ENCODE data around the gene ADM5. TPM values are rescaled to one million over a fixed set of nuclear protein-coding genes. Genes with fewer than 3 reads are reported as not detected.

Gene ADM5
- total RNA-seq, 2 experiments from 2014 or later, result 5.2 to 6.2 TPM

DNA sequence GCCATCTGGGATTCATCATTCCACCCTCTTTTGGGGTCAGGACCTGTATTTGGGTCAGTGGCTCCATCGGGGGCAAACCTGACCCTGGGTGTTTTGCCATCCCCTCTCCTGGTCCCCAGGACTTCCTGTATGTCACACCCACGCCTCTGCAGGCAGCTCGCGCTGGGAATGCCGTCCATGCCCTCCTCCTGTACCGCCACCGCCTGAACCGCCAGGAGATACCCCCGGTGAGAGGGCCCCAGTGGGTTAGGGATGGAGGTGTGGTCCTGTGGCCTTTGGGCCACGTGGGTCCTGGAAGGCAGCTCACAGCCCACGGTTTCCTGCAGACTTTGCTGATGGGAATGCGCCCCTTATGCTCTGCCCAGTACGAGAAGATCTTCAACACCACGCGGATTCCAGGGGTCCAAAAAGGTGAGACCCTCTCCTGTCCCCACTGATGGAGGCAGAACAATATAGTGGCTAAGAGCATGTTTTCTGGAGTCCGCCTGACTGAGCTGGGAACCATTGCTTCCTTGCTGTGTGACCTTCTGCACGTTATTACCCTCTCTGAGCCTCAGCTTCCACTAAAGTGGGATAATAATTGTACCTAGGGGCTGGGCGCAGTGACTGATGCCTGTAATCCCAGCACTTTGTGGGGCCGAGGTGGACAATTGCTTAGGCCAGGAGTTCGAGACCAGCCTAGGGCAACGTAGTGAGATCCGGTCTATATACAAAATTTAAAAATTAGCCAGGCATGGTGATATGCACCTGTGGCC is 15.7 kb downstream of the ADM5 start:
- Mint-ChIP-seq H3K9me3 (no peaks in the 10 kb centered on the region), H3K36me3 (ENCODE audit: low read depth) (no peaks in the 10 kb centered on the region), H3K4me3 (no peak overlapping the region), H3K27ac (no peak overlapping the region), H3K4me1 (ENCODE audit: low read depth) (no peaks in the 10 kb centered on the region), H3K27me3 (no peaks in the 10 kb centered on the region)
- ChIA-PET POLR2A (interaction anchor here (0.7 to 1.9 kb wide), 2 partner anchors 15 to 36 kb away, joined by 3 to 6 read pairs; partner anchors contain the start of gene ADM5), CTCF (no interaction called here)
- ATAC-seq (no peak), DNase-seq (no peak)
- TF ChIP-seq, protein P1, sequence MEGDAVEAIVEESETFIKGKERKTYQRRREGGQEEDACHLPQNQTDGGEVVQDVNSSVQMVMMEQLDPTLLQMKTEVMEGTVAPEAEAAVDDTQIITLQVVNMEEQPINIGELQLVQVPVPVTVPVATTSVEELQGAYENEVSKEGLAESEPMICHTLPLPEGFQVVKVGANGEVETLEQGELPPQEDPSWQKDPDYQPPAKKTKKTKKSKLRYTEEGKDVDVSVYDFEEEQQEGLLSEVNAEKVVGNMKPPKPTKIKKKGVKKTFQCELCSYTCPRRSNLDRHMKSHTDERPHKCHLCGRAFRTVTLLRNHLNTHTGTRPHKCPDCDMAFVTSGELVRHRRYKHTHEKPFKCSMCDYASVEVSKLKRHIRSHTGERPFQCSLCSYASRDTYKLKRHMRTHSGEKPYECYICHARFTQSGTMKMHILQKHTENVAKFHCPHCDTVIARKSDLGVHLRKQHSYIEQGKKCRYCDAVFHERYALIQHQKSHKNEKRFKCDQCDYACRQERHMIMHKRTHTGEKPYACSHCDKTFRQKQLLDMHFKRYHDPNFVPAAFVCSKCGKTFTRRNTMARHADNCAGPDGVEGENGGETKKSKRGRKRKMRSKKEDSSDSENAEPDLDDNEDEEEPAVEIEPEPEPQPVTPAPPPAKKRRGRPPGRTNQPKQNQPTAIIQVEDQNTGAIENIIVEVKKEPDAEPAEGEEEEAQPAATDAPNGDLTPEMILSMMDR (IDR thresholded peaks at IDR 0.05), result no peak
- intact Hi-C loops (cut with micrococcal nuclease), result no loop called here

DNA sequence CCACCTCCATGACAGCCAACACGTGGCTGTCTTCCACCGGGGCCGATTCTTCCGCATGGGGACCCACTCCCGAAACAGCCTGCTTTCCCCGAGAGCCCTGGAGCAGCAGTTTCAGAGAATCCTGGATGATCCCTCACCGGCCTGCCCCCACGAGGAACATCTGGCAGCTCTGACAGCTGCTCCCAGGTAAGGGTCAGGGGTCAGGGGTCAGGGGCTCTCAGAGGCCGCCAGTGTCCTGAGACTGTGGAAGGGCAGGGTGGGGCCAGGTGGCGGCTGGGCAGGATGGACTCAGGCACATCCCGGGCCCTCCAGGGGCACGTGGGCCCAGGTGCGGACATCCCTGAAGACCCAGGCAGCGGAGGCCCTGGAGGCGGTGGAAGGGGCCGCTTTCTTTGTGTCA is 16.5 kb downstream of the ADM5 start:
- Mint-ChIP-seq H3K36me3 (ENCODE audit: low read depth) (no peaks in the 10 kb centered on the region), H3K9me3 (no peaks in the 10 kb centered on the region), H3K27me3 (no peaks in the 10 kb centered on the region), H3K4me1 (ENCODE audit: low read depth) (no peaks in the 10 kb centered on the region), H3K27ac (no peak overlapping the region), H3K4me3 (no peak overlapping the region)
- no peak for DNase-seq
- no peak for ATAC-seq
- intact Hi-C loops (cut with micrococcal nuclease), result no loop called here
- CTCF ChIA-PET, result no interaction called here
- TF ChIP-seq, protein P1 (IDR thresholded peaks at IDR 0.05), result no peak
- POLR2A ChIA-PET, result no interaction called here

DNA sequence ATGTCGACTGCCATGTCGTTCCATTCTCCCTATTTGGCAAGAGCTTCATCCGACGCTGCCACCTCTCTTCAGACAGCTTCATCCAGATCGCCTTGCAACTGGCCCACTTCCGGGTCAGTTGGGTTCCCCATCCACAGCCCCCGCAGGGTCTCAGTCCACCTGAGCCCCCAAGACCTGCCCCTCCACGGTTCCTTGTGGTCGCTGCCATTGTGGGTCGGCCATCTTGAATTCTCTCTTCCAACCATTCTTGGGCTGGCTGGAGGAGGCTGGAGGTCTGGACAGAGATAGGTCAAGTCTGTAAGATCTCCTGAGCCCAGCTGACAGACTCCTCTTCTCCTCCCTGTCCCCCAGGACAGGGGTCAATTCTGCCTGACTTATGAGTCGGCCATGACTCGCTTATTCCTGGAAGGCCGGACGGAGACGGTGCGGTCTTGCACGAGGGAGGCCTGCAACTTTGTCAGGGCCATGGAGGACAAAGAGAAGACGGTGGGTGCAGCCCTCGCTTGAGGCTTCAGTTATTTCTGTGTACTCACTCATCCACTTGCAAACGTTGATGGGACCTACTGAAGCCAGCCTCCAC is 21.1 kb downstream of the ADM5 start:
- ChIA-PET POLR2A (interaction anchor here (1.5 kb wide), 1 partner anchor 17 kb away, joined by 4 read pairs; no protein-coding TSS in a partner anchor), CTCF (no interaction called here)
- H3K27me3 Mint-ChIP-seq, result no peaks in the 10 kb centered on the region
- TF ChIP-seq, protein P1 (IDR thresholded peaks at IDR 0.05), result no peak
- no peaks in the 10 kb centered on the region for H3K36me3 Mint-ChIP-seq (ENCODE audit: low read depth)
- H3K4me1 Mint-ChIP-seq (ENCODE audit: low read depth), result no peaks in the 10 kb centered on the region
- ATAC-seq, result no peak
- no peak overlapping the region for H3K4me3 Mint-ChIP-seq
- H3K9me3 Mint-ChIP-seq, result no peaks in the 10 kb centered on the region
- no peak for DNase-seq
- no peak overlapping the region for H3K27ac Mint-ChIP-seq
- intact Hi-C loops (cut with micrococcal nuclease), result no loop called here

DNA sequence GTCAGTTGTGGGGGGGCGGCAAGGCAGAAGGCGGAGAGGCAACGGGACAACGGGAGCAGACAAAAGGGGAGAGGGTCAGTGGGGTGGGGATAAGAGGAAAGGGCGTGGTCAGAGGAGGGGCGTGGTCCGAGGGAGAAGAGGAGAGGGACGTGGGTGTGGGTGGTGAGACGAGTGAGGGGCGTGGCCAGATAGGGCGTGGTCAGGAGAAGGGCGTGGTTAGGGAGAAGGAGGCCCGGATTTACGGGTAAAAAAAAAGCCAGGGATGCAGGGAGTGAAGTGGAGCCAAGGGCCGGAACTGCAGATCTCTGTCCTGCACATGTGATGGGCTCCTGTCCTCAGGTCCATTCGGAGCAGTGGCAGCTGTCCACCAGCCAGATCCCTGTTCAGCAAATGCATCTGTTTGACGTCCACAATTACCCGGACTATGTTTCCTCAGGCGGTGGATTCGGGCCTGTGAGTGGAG is 23.0 kb downstream of the ADM5 start:
- ChIA-PET CTCF (no interaction called here), POLR2A (interaction anchor here (1.1 kb wide), 1 partner anchor 97 kb away, joined by 3 read pairs; no protein-coding TSS in a partner anchor)
- no peaks in the 10 kb centered on the region for H3K36me3 Mint-ChIP-seq (ENCODE audit: low read depth)
- H3K27ac Mint-ChIP-seq, result no peak overlapping the region
- H3K9me3 Mint-ChIP-seq, result no peaks in the 10 kb centered on the region
- peaks cover 4% of the 10 kb centered on the region for H3K4me1 Mint-ChIP-seq (ENCODE audit: low read depth)
- no peak for ATAC-seq
- TF ChIP-seq, protein P1 (IDR thresholded peaks at IDR 0.05), result no peak
- no peak for DNase-seq
- no peak overlapping the region for H3K4me3 Mint-ChIP-seq
- intact Hi-C loops (cut with micrococcal nuclease), result no loop called here
- H3K27me3 Mint-ChIP-seq, result no peaks in the 10 kb centered on the region

DNA sequence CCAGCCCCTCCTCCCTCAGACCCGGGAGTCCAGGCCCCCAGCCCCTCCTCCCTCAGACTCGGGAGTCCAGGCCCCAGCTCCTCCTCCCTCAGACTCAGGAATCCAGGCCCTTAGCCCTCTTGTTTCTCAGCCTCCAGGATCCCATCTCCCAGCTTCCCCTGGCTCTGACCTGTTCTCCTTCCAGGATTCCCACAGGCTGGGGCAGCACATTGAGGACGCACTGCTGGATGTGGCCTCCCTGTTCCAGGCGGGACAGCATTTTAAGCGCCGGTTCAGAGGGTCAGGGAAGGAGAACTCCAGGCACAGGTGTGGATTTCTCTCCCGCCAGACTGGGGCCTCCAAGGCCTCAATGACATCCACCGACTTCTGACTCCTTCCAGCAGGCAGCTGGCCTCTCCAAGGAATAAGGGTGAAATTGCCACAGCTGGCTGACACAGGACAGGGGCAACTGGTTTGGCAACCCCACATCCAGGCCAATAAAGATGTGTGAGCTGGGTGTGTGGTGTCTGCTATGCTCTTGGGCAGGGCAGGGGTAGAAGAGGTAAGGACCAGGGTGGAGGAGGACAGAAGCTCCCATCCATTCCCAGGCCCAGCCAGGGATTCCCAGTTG is 23.9 kb downstream of the ADM5 start:
- no peak for DNase-seq
- intact Hi-C loops (cut with micrococcal nuclease), result no loop called here
- POLR2A ChIA-PET, result interaction anchor here (1.1 kb wide), 1 partner anchor 96 kb away, joined by 3 read pairs; no protein-coding TSS in a partner anchor
- Mint-ChIP-seq H3K36me3 (ENCODE audit: low read depth) (no peaks in the 10 kb centered on the region), H3K4me3 (no peak overlapping the region), H3K9me3 (no peaks in the 10 kb centered on the region), H3K4me1 (ENCODE audit: low read depth) (peaks cover 8% of the 10 kb centered on the region), H3K27ac (no peak overlapping the region), H3K27me3 (no peaks in the 10 kb centered on the region)
- no peak for ATAC-seq
- TF ChIP-seq, protein P1 (IDR thresholded peaks at IDR 0.05), result no peak
- CTCF ChIA-PET, result interaction anchor here (0.8 kb wide), 1 partner anchor 32 kb away, joined by 3 read pairs; no protein-coding TSS in a partner anchor

All from activated CD8-positive, alpha-beta T cell treated with anti-CD3 and anti-CD28 coated beads for 36 hours (primary cell).